Stimulated activated CD4-positive, alpha-beta T cell treated with anti-CD3 and anti-CD28 coated beads, Interleukin-12 subunit alpha, Interleukin-12 subunit beta, amount 100 ng/mL, for 24 hours (primary cell): ENCODE results near the gene HABP2.

Source experiments
- DNase-seq, 2 experiments: peaks; one replicate each; pipeline ENCODE4 v3.0.0-alpha.2; 2020; ENCODE audit warnings: low read depth in 2 of 2

HABP2 gene

DNA sequence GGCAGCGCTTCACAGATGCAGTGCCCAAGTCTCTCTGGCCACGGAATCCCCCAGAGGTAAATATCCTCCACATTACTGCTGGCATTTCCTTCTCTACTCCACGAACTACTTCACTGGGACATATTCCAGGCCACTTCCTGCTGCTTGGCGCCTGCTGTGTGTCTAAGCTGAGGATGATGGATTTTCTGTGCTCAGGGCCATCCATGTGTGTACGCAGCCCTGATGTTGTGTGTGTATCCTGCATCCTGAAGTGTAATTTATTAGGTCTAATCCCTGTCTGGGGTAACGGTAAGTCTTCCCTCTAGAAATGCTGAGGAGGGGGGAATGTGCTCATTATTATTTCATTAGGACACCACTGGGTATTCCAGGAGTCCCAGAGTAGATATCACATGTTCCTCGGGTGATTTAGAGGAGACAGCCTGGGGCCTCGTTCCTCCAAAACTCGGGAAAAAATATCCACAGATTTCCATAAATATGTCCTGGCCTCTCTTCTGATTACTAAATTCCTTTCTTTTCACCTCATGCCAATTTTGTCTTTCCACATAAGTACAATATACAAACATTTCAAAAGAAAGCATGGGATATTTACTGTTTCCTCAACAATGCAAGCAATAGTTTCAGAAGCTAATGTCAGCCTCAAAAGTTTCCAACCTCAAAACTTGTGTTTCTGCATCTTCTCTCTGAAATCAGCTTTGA is 25.5 kb upstream of the HABP2 start:
- DNase-seq = no peak

DNA sequence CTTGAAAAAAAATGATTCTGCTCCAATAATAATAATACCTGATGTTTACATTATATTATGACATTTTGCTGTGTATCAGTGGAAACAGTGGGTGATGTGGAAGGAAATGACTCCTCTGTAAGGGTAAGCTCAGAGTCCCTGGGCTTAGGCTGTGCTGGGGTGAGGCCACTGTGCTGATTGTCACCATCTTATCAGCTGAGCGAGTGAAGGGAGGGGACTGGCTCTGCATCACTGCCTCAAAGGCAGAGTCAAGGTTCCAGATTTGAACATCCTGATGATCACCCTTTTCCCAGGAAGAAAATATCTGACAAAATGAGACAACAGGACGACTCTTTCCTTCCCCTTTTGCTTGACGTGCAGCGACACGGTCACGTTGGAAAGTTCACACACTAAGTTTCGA is 24.0 kb upstream of the HABP2 start:
- DNase-seq = no peak

DNA sequence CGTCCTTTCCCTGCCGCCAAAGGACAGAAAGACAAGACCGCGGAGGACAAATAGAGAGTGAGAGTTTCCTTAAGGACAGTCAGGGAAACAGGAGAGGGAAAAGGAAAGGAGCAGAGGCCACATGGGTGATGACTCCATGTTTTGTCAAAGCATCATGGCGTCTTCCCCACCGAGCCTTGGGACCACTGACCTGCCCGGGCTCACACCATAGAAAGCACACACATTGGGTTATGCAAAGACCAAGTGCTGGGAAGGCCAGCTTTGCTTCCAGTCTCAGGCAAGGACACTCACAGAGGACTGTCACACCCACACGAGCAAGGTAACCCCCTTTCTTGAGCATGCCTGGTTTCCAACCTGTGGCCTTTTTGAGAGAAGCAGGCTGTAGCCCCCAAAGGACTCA is 23.3 kb upstream of the HABP2 start:
- no peak for DNase-seq

DNA sequence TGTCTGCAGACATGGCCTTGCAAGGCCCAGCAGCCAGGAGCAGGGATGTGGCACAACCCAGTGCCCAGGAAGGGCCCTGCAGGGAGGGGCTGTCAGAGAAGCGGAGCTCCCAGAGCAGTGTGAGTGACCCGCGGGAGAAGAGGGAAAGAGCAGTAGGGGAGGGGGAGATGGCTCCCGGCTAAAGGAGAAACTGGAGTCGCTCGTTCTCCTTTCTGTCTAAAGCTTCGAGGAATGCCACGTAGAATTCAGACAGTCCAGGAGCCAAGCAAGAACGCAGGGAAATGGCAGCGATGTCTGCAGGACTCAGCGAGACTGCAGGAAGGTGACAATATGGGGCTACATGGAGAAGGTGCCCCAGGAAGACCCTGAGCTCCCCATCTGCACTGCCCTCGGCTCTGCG is 22.4 kb upstream of the HABP2 start:
- no peak for DNase-seq

DNA sequence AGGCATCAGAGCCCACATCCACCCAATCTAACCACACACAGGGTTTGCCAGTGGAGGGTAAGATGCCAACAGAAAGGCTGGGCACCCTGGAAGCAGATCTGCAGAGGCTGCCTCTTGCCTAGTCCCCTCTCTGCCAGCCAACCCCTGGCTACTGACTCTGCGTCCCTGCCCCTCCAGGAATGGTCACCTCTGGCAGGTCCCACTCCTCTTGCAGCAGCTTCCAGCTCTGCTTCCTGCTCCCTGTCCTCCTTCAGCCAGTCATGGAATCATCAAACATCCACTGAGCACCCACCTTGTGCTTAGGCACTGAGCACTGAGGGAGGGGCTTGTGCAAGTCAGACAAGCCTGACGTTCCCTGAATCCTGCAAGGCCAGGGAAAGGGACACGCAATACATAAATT is 20.1 kb upstream of the HABP2 start:
- DNase-seq = no peak

DNA sequence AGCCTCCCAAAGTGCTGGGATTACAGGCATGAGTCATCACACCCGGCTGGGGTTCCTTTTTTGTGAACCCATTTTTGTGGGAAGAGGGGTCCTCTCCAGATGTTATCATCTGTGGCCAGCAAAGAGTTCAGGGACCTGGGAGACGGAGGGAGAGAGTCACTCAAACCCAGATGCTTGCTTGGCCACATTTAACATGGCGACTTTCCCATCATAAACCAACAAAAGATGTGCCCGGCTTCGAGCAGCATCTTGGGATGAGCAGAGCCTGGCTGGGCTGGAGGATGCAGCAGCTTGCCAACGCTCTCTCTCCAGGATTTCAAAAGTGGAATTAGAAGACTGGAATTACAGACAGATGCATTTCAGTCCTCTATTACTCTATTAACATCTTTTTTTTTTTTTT is 19.1 kb upstream of the HABP2 start:
- no peak for DNase-seq

DNA sequence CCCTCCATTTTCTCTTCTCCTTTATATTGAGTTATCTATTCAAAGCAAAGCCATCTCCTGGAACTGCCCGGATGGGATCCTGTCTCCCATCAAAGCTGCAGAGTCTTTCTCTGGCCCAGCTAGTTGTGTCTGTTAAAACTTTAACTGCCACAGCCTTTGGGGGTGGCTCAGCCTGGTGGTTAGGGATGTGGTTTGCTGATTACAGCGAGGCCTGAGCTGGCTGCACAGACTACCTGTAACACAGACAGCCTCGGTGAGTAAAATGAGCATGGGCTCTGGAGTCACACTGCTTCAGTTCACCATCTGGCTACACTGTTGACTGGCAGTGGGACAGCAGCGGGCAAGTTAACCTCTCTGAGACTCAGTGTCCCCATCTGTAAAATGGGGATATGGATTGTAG is 18.4 kb upstream of the HABP2 start:
- no peak for DNase-seq

DNA sequence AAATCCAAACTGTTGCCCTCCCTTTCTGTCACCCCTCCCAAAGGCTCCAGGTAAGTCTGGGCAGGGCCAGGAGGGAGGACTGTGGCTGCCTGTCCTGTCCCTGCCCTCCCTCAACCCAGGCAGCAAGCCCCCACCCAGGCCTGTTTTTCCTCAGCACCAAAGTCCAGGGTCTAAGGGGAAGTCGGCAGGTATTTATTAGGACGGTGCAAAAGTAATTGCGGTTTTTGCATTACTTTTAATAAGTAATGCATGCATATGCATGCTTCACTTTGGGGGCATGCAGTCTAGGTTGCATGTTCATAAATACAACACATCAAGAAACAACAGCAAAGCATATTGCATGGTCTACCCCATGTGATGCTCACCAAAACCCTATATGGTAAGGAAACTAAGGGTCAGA is 15.2 kb upstream of the HABP2 start:
- DNase-seq = no peak

DNA sequence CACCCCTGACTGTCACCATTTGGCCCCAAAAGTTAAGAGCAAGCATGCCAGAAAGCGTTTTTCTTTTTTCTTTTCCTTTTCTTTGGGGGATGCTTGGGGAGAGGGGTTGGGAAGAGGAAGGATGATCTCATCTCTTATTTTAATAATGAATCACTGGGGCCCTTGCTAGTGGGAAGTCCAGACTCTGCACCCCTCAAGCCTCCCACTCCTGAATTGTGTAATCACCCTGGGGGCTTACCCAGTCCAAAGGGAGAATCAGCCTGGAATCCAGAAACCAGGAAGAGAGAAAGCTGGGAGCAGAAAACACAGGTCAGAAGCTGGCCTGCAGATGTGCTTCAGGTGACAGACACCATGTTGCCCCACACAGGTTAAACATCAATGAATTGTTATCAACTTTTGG is 14.7 kb upstream of the HABP2 start:
- DNase-seq = no peak

DNA sequence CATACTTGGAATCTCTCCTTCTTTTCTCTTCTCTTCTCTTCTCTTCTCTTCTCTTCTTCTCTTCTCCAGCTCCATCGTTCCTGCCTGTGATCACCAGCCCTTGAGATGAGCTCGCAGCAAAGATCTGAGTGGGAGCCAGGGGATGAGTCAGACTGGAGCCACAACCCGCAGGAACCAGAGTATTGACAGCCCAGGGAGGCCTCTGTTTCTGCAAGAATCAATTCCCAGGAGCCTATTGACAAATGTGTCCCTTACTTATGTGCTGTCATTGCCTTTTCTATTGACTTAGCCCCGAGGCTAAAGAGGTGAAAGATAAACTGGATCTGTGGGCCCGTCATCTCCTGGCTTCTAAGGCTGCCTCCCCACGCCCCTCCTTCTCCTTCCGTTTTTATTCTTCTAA is 13.1 kb upstream of the HABP2 start:
- no peak for DNase-seq

DNA sequence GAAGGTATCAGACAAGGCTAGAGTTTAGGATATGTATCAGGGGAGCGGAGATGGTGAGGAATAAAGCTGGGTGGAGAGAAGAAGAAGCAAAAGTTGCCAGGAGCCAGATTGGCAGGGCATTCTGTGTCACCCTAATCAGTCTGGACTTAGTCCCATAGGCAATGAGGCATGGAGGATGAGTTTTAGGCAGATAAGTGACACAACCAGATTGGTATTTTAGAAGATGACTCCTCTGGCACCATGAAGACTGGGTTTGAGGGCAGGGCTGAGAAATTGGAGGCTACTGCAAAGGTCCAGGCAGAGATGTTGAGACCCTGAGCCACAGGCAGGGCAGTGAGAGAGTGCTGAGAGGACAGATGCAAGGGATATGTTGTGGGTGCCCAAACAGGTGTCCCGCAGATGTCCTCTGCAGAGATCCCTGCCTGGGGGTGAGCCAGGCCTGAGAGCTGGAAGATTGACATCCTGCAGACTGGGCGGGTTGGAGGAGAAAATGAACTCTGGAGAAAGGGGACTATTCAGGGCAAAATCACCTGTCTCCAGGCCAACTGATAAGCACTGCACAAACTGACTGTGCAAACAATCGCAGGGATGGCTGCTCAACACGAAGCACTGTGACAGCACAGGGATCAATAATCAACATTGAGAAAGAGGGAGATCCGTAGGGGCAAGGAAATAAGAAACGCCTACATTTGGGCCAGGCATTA is 11.9 kb upstream of the HABP2 start:
- no peak for DNase-seq

DNA sequence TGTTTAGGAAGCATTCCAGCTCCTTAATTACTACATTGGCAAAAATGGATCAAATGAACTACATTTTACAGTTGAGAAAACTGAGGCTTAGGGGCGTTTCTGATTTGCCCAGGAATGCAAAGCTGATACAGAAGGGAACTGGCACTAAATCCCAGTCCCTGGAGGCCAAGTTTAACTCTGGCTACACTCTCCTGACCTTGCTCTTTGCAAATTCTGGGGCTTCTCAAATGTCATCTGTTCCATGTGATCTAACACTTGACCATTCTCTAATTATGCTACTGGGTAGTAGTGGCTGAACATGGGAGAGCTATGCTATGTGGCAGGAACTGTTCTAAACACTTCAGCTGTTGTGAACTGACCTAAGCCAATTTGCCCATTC is 11.3 kb upstream of the HABP2 start:
- DNase-seq = no peak

DNA sequence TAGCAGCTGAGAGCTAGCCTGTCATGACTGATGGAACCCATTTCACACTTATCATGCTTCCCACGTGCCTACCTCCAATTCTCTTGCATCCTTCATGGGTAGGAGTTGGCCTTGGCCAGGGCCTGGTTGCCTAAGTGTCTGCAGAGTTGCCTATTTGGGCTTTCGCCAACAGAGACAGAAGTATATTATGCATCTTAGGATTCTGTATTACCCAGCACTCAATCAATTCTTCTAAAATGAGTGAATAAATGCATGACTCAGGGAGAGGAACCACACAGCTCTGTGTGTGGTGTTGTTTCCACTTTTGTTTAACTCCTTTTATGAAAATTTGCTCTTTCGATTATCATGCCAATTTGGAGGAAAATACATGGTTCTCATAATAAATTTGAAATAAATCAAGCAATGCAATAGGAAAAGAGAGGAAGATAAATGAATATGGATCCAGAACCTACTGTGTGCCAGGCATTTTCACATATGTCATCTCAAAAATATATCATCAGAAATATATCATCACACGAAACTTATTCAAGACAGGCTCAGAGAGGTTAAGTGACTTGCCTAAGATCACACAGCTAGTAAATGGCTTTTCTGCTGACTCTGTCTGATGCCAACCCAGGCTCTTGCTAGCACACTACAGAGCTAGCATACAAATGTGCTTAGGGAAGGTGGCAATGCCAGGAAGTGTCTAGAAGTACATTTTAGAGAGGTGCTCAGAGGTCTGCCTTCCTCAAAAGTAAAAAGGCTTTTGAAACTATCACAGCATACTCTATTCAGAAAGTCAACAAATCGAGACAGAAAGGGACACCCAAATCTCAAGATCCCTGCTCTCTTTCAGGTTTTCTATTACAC is 9.5 kb upstream of the HABP2 start:
- no peak for DNase-seq

DNA sequence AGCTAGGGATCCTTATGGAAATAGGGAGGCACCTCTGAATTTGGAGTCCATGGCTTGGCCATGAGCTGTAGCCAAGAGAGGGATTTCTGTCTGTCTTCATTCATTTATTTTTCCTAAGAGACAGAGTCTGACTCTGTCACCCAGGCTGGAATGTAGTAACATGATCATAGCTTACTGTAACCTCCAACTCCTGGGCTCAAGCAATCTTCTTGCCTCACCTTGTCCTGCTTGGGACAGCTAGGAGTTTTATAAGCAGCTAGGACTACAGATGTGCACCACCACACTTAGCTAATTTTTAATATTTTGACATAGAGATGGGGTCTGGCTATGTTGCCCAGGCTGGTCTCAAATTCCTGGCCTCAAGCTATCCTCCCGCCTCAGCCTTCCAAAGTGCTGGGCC is 8.5 kb upstream of the HABP2 start:
- DNase-seq = no peak

DNA sequence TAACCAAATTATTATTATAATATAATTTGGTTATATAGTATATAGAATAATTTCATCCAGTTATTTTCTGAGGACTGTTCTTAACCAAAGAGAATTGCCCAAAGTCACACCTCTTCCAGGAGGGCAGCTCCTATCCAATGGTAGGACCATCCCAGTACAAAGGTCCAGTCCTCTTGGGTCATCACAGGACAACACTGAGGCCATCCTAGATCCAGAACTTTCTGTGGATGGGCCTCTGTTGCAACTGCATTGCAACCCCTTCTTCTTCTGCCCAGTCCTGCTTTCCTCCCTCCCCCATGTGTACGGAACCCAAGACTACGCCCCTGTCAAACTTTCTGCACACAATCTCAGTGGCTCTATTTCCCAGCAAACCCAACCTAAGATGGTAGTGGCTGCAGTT is 5.4 kb upstream of the HABP2 start:
- no peak for DNase-seq

DNA sequence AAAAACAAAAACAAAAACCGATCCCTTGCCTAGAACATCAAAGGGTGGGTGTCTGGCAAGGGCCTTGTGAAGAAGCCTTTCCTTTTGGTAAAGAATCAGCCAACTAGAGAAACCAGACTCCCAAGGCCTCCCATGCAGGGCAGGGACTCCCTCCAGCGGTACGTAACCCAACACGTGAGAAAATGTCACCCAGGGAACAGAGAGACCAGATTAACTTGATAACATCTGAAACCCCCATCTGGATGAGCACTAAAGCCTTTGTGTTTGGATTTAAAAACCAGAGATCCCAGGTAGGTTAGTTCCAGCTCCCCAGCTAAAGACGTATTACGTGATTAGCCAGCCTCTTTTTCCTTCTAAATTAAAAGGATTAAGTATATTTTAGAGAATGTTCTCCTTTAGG is 3.0 kb upstream of the HABP2 start:
- DNase-seq = no peak

DNA sequence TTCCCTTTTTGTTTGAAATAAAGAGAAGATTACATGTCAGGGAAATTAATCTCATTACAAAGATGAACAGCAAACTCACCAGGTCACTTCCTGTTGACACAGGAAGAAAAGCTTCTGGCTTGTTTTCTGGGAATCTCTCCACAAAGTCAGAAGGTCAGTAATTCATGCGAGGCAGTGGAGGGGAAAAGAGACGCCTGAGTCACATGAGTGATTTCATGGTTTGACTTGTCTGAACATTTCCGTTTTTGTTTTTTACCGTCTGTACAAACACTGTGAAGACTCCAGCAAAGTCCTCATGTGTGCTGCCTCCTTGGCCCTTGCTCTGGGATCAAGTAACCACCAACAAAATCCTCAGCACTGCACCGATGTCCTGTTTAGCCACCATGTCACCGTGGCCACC is 2.5 kb upstream of the HABP2 start:
- DNase-seq = no peak

DNA sequence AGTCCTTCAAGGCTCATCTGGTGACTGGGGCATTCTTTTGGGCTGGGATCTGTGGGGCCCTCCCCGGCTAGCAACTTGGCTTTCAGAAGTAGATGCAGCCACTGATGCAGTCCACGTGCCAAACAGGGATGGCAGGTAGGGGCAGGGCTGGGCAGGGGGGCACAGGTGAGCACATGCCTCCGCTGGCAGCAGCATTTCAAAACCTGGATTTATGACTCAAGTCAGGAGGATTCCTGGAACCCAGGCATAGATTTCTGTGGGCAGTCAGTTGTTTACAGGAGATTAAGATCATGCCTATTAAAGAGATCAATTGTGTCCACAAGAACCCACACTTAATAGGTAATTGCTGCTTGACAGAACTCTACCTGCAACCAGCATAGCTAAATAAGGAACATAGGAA is 839 bp upstream of the HABP2 start:
- DNase-seq = no peak

DNA sequence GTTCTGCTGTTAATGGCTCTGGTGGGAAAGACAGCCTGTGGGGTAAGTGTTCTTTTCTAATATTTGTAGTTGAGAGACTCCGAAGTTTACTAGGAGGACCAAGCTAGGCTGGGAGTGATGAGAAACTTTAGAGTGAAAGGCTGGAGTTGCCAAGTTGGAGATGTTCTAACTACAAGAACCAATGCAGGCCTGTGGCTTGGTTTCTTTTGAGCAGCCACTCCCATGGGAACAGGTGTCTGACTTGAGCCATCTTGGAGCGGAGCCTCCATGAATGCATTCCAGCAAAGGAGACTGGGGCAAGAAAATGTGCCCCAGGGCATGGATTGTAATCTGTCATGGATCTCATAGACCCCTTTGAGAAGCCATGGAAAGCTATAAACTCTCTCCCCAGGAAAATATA is 296 bp downstream of the HABP2 start:
- no peak for DNase-seq

DNA sequence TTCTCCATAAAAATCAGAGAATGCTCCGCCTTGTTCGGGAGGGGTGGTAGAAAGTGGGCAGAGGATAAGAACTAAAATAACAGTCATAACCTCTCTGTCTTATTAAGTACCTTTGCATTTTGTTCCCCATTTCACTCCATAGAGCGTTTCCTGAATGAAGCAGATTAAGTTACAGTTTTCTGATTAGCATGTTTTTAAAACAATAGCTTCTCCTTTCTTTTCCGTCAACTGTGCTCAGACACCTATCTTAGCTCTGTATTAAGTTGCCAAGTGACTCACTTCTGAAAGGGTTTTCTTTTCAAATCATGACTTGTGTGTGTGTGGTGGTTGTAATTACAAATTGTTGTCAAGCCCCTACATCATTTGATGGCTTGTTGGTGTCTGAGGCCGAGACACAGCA is 1.4 kb downstream of the HABP2 start:
- no peak for DNase-seq

DNA sequence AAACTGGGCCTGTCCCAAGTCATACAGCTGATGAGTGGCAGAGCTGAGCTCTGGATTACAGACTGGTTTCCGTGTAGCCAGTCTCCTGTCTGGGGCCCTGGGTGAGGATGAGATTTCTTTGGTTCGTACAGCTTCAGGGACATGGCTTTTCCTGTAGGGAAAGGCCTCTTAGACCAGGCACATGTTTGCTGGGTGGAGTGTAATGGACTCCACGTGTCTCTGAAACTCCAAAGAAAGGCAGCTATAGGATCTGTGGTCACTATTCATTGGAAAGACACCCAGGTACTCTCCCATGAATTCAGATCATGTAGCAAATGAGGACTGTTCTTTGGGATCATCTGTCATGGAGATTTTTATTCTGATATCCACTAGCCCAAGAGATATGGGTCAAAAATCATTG is 2.4 kb downstream of the HABP2 start:
- no peak for DNase-seq

DNA sequence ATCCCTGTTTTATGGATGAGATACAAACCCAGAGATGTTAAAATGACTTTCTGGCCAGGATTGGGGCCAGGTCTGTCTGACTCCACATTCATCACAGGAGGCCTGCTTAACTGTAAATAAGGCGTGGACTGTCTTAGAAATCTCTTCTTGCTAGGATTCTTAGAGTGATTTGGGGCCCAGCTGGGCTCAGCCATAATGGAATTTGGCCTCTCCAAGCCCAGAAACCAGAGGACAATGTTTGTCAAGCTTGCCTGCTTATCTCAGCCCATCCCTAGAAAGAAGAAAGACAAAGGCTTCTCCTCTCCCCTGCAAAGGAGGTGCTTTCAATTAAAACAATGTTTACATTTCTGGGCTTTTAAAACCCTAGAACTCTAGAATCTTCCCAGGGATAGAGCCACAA is 2.9 kb downstream of the HABP2 start:
- no peak for DNase-seq

DNA sequence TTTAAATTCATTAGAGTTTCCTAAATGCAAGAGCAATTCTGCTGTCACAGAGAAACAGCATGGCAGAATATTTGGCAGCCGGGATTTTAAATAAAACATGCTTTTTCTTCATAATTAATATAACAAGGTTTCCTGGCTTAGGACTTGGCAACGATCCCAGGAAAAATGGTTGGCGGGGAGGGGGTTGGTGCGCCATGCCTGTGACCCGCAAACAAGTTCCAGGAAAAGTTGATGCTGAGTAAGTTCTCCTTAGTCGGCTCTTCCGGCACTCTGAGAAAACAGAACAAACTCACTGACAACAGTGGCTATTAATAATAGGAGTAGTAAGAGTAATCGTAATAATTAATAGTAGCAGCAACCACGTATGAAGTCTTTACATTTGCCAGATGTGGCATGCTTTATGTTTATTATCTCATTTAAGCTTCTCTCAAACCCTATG is 4.6 kb downstream of the HABP2 start:
- DNase-seq = no peak
